Measurements from ENCODE around the gene PMIS2.

DNA sequence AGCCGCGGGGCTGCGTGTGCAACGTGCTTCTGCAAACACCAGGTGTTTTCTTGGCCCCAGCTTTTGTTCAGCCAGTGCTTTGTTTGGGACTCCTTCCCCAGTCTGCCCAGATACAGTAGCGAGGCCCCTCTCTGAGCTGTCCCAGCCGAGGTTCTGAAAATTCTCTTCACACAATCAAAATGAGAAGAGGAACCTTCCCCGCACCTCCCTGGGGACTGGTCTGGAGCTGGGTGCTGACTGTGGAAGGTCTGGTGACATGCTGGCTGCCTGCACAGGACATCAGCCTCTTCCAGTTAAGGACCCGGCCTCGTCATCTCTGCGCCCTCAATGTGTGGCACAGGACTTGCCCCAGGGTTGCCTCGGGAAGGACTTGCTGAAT is 26.7 kb upstream of the PMIS2 start:
- TF ChIP-seq CTCF (IDR thresholded peaks at IDR 0.05) (no peak), POLR2A (IDR thresholded peaks at IDR 0.05) (no peak)
